NOMO-1 (cell line): ENCODE measurements around the gene ZCRB1.
"Not testable (repeated sequence)": the region's sequence is repeated elsewhere in the genome, so short reads cannot be mapped to it uniquely, and the experiment has no call there.

Experiments
- DNase-seq, 2 experiments: peaks; one replicate each; lab custom pipeline; 2025; ENCODE audit not compliant: unreplicated experiment in 2 of 2; lab: John Stamatoyannopoulos, UW

The ZCRB1 gene, protein sequence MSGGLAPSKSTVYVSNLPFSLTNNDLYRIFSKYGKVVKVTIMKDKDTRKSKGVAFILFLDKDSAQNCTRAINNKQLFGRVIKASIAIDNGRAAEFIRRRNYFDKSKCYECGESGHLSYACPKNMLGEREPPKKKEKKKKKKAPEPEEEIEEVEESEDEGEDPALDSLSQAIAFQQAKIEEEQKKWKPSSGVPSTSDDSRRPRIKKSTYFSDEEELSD

DNA sequence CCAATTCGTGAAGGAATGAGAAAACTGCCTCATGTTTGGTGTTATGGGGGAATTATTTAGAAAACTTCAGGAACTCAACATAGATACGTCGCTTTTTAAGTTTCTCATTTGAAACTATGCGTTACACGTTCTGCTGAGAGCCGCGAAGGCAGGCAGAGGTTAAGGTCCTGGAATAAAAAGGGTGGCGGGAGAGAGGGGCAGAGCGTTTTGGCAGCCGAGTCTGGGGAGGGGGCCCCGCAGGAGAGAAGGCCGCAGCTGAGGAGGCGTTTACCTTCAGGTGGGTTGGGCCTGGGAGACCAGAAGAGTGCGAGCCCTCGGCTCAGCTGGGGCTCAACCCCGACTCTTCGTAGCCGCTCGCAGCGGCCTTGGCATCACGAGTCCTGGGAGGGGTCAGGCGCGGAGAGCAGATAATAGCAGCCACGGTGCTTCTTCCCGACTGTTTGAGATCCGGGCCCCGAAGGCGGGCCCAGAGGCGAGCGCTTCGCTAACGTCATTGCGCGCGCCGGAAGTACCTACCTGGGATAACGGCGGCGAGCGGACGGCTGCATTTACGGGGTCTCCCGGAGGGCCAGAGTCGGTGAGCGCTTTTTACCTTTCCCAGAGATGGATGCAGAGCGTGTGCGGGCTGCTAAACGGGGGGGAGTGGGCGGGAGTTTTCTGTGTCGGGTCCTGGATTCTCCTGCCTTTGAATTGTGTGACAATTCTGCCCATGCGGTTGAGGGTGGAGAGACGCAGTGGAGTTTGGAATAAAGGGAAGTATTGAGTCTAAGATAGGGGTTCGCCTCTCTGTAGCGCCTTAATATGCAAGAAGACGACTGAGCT is at the start of gene ZCRB1, which contains the start of gene PPHLN1:
TSS of gene ZCRB1 (minus strand) at position 442 of the 822 bp plus-strand sequence. CDS start 1,992 bp downstream, outside the sequence.
TSS of gene PPHLN1 (plus strand) at position 515 of the 822 bp plus-strand sequence. CDS start 9,736 bp downstream, outside the sequence.
- peak; percentile 80 to 88 for DNase-seq

DNA sequence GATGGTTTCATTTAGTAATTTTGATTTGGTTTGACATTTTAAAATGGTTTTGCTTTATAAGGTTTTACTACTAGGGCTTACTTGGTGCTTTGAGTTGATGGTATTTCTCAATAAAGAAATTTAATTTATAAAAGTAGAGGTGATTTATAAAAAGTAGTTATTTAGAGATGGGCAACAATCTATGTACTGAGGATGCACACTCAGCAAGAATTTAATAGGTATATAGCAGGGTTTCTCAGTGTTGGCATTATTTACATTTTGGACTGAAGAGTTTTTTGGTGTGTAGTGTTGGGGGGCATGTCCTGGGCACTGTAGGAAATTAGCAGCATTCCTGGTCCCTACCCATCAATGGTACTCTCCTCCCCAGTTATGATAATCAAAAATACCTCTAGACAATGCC is 47.8 kb upstream of the ZCRB1 start:
- DNase-seq: no peak

DNA sequence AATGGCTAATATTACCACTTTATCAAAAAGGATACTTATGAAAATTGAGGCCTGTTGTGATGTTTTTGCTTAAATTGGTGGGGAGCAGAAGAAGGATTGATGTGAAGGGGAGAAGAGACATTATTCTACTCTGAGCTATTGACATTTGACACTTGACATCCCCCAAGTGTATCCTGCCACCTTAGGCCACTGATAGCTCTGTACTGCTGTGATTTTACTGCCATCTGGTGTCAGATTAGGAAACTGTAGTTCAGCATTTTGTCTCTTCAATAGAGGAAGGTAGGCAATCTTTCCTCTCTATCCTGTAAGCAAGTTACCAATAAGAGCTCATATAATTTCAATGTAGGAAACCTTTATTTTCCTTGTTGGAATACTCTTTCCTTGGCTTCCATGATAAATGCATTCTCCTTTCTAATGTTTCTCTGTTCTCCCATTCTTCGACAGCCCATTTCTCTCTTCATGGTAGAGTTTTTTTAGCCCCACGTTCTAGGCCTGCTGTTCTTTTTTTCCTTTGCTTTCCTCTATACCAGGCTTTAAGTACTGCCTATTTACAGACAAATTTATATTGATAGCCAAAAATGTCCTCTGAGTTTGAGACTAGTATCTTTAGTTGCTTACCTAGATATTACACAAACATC is 46.4 kb upstream of the ZCRB1 start:
- DNase-seq: peak in 1 of 2 experiments; percentile 52

DNA sequence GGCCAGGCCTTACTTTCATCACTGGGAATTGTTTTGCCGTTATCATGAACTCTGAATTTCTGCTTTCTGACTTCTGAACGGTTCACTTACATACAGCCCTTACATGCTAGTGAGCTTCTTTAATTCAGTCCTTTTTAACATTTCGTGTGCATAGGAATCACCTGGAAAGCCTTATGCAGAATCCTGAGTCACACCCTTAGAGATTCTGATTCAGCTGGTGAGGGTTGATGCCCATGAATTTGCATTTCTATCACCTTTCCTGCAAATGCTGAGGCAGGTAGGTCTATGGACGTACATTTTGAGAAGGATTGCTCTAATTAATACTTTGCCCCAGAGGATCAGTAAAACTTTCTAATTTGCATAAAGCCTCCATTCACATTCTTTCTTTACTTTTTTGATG is 44.1 kb upstream of the ZCRB1 start:
- no peak for DNase-seq

DNA sequence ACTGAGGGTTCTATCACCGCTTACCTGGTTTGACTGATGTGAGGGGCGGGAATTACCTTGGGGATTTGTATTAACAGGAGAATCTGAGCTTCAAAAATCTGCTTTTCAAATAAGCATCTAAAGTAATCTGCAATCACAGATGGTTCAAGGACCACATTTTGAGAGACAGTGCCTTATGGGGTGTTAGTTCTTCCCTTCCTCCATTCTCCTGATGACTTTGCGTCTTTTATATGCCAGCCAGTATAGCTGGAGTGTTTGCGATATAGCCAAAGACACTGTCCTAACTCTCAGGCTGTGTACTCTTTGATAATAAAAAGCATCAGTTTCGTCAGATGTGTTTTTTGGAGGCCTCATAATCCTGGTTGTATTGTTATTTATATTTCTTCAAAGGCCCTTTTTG is 39.6 kb upstream of the ZCRB1 start:
- DNase-seq: no peak

DNA sequence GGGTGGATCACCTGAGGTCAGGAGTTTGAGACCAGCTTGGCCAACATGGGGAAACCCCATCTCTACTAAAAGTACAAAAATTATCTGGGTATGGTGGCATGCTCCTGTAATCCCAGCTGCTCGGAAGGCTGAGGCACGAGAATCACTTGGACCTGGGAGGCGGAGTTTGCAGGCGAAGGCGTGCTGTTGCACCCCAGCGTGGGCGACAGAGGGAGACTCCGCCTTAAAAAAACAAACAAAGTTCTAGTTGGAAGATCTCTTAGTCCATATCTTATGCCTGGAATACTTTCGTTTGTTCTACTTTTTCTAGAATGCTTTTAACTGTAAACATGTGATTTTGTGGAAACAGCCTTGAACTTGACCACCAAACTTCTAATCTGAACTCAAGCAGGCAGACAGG is 38.8 kb upstream of the ZCRB1 start:
- no peak for DNase-seq

DNA sequence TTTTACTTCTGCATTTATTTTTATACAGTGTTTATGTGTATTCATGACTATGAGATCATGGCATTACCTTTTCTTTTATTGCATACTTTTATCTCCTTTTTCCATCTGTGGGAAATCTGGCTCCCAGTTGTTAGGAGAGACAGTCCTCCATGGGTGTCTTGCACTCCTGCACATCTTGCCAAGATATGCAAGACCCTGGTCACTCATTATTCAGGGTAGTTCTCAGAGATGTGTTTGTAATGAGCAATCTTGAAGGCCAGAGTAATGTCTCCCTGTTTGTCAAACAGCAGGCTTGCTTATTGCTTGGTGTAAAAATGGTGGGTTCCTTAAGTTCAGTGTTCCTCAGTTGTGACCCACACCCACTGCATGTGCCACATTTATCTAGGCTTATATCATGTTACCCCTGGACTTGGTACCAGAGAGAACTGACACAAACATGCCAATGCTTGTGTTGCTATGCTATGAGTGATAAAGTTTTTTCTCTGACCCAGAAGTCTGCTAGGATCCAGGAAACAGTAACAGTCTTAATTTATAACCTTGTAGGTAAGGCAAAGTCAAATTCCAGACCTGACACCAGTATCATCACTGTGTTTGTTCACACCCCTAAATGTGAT is 36.9 kb upstream of the ZCRB1 start:
- no peak for DNase-seq

DNA sequence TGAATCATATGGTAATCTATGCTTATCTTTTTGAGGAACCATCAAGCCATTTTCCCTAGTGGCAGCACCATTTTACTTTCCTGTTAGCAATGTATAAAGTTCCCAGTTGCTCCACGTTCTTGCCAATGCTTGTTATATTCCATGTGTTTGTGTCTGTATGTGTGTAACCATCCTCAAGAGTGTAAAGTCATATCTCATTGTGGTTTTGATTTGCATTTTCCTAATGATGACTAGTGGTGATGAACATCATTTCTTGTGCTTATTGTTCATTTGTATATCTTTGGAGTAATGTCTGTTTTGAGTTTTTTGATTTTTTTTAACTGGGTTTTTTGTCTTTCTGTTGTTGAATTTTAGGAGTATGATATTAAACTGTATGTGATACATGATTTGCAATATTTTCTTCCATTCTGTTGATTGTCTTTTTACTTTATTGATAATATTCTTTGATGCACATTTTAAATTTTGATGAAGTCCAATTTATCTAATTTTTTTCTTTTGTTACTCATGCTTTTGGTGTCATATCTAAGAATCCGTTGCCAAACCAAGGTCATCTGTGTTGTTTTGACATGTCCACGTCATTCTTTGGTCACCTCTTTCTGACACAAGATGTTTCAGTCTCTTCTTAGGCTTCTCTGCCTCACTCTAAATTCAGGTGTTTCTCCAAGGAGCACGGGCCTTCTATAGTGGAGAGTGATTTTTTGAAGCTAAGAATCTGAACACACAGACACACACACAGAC is 36.2 kb upstream of the ZCRB1 start:
- DNase-seq: no peak

DNA sequence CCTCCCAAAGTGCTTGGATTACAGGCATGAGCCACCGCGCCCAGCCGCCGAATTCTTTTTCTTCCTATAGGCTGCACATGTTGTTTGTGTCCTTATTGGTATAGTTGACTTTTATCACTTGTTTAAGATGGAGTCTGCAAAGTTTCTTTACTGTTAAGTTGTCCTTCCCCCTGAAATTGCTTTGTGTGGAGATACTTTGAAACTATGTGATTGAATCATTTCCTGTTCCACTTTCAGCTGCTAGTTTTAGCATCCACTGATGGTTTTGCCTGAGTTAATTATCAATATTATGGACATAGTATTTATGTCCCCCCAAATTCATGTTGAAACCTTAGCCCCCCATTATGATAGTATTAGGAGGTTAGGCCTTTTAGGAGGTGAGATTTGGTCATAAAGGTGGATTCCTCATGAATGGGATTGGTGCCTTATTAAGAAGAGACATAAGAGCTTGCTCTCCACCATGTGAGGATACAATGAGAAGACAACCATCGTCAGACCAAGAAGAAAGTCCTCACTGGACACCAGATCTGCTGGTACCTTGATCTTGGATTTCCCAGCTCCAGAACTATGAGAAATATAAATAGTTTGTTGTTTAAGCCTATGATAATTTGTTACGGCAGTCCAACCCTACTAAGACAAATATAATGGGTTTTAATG is 35.0 kb upstream of the ZCRB1 start:
- DNase-seq: peak in 1 of 2 experiments; percentile 22

DNA sequence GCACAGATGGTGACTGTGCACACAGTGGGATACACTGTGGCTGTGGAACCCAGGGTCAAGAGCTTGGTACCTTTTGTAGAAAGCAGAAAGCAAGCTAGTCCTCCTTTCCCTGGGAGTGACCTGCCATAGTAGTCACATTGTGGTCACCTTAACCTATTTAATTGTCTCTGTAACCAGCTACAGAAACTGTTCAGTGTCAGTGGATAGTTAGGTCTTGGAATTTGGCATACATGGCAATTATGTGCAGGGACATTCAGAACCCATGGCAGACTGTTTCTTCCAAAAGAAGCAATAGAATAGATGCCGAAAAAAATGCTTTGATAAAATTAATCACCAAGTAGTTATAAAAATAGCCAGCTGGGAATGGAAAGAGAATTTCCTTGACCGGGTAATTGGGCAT is 30.4 kb upstream of the ZCRB1 start:
- no peak for DNase-seq

DNA sequence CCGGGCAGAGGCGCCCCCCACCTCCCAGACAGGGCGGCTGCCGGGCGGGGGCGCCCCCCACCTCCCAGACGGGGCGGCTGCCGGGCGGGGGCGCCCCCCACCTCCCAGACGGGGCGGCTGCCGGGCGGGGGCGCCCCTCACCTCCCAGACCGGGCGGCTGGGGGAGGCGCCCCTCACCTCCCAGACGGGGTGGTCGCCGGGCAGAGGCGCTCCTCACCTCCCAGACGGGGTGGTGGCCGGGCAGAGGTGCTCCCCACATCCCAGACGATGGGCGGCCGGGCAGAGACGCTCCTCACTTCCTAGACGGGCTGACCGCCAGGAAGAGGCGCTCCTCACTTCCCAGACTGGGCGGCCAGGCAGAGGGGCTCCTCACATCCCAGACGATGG is 24.1 kb upstream of the ZCRB1 start:
- not testable (repeated sequence) for DNase-seq

DNA sequence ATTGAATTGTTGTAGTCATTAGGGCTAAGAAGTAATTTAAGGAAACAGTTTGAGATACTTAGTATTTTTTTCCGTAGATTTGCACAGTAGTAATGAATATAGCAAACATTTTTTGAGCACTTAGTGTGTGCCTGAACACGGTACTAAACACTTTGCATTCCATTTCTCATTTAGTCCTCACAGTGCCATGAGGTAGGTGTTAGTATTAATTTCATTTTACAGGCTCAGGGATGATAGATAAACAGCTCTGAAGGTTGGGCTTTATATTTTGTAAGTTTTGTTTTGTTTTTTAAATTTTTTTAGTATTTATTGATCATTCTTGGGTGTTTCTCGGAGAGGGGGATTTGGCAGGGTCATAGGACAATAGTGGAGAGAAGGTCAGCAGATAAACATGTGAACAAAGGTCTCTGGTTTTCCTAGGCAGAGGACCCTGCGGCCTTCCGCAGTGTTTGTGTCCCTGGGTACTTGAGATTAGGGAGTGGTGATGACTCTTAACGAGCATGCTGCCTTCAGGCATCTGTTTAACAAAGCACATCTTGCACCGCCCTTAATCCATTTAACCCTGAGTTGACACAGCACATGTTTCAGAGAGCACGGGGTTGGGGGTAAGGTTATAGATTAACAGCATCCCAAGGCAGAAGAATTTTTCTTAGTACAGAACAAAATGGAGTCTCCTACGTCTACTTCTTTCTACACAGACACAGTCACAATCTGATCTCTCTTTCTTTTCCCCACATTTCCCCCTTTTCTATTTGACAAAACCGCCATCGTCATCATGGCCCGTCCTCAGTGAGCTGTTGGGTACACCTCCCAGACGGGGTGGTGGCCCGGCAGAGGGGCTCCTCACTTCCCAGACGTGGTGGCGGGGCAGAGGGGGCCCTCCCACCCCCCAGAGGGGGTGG is 23.5 kb upstream of the ZCRB1 start:
- DNase-seq: not testable (repeated sequence)

DNA sequence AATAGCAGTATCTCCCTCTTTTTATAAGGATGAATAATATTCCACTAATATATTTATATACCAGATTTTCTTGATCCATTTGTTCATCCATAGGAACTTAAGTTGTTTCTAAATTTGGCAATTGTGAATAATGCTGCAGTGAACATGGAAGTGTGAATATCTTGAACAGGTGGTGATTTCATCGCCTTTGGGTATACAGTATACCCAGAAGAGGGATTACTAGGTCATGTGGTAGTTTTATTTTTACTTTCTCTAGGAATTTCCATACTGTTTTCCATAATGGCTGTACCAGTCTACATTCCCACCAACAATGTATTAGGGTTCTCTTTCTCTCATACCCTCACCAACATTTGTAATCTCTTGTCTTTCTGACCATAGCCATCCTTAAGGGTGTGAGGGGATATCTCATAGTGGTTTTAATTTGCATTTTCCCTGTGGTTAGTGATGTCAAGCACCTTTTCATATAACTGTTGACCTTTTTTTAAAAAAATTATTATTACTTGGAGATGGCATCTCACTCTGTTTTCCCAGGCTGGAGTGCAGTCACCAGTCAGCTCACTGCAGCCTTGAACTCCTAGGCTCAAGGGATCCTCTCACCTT is 20.6 kb upstream of the ZCRB1 start:
- no peak for DNase-seq

DNA sequence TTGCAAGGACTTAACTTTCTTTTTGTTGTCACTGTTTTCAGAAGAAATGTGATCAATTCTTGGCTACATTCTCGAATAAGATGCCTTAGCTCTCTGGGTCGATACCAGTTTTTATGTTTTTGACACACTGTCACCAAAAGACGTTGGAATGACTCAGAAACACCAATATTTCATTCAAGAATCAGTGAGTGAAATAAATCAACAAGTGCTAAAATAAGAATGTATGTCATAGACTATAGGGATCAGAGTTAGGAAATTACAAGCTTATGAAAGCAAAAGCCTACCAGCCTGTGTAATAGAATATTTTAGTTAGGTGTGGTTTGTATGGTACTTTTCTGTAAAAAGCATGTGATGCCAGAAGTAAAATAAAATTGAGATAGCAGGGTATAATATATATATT is 17.8 kb upstream of the ZCRB1 start:
- DNase-seq: no peak

DNA sequence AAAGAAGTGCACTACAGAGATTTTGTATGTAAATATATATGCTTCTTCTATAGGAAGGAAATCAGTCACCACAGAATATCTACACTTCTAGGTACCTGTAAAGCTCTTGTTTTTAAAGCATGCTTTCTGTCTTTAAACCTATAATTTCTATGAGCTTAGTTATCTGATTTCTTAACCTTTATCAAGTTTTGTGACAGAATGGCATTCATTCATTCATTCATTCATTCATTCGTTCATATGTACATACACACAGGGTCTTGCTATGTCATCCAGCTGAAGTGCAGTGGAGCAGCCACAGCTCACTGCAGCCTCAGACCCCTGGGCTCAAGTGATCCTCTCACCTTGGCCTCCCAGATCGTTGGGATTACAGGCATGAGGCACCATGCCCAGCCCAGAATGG is 16.1 kb upstream of the ZCRB1 start:
- DNase-seq: no peak

DNA sequence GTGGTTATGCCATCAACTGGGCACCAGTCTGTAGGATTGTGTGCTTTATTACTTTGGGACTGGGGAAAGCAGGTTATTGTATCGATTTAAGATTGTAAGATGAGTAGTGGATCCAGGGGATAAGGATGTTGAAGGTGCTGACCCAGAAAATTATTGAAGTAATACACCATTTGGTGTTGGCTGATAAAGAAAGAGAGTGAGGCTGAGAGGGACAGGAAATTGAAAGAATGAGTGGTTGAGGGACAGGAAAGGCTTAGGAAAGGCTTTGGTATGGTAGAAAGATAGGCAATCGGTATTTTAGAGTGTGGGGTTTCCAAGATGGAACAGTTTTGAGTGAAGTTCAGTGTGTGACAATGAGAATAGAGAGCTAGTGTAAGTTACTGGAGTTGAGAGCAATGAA is 12.4 kb upstream of the ZCRB1 start:
- no peak for DNase-seq

DNA sequence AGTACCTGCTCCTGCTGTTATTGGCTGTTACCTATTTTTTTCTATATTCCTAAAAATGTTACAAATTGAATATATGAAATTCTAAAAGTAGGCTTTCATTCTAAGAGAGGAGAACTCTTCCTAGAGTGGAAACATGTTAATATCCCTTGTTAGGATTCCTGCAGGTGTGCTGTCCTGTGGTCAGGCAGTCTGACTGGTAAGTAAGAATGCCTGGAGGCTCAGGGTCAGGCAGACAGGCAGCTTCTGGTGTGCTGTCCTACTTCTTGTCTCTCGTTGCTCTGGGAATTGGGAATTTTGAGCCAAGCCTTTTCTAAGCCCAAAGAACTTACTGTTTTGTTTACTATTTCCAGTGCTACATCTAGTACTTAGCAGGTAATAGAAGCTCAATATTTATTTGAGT is 10.4 kb upstream of the ZCRB1 start:
- DNase-seq: no peak
